ENCODE results near the gene SKAP1. TPM values are rescaled to one million over a fixed set of nuclear protein-coding genes. Genes with fewer than 3 reads are reported as not detected.

Gene SKAP1
- total RNA-seq, 3 donors from 2014 or later: 2.2 to 3.2 (median 2.4) TPM

GRCh38 chr17:48299760-48300159 lies 130.3 kb downstream of the SKAP1 start:
- no peaks in the 10 kb centered on the region for H3K4me1 ChIP-seq (ENCODE audit: low read depth)
- no peaks in the 10 kb centered on the region for H3K9me3 ChIP-seq
- intact Hi-C loops (cut with DNase I, micrococcal nuclease): no loop called here
- no peak for TF ChIP-seq CTCF (IDR thresholded peaks at IDR 0.05)
- no peak overlapping the region for H3K4me3 ChIP-seq
- ATAC-seq: no peak
- no peak for DNase-seq
- H3K36me3 ChIP-seq (ENCODE audit: low read depth): no peaks in the 10 kb centered on the region

- no peaks in the 10 kb centered on the region for H3K4me1 ChIP-seq (ENCODE audit: low read depth)
- TF ChIP-seq CTCF (IDR thresholded peaks at IDR 0.05): no peak
- ATAC-seq (peak; percentile 83), DNase-seq (peak in 2 of 3 donors; percentile 39 to 50)
- intact Hi-C loops (cut with DNase I, micrococcal nuclease): no loop called here
- no peaks in the 10 kb centered on the region for H3K36me3 ChIP-seq (ENCODE audit: low read depth)
- no peaks in the 10 kb centered on the region for H3K9me3 ChIP-seq
- H3K4me3 ChIP-seq: no peak overlapping the region
Observed at GRCh38 chr17:48297825-48298224, 132.2 kb downstream of the SKAP1 start.

DNA sequence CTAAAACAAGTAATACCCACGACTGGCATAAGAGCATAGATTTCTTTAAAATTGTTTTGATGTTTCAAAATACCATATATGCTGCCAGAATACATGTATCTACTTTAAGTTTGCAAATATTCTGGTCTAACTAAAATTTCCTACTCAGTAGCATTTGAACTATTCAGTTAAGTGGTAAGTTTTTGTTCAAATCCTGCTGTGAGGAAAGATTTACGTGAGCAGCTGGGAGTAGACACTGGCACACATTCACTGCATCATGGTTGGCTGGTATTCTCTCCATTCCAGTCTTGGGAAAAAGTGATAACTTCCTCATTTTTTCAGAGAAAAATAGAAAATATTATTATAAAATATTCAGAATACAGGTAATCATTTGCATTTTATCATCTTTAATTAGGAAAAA lies 133.6 kb downstream of the SKAP1 start:
- ATAC-seq: no peak
- DNase-seq: no peak
- Histone ChIP-seq H3K4me1 (ENCODE audit: low read depth) (no peaks in the 10 kb centered on the region), H3K4me3 (no peak overlapping the region), H3K9me3 (no peaks in the 10 kb centered on the region), H3K36me3 (ENCODE audit: low read depth) (no peaks in the 10 kb centered on the region)
- no peak for TF ChIP-seq CTCF (IDR thresholded peaks at IDR 0.05)
- intact Hi-C loops (cut with DNase I, micrococcal nuclease): no loop called here

DNA sequence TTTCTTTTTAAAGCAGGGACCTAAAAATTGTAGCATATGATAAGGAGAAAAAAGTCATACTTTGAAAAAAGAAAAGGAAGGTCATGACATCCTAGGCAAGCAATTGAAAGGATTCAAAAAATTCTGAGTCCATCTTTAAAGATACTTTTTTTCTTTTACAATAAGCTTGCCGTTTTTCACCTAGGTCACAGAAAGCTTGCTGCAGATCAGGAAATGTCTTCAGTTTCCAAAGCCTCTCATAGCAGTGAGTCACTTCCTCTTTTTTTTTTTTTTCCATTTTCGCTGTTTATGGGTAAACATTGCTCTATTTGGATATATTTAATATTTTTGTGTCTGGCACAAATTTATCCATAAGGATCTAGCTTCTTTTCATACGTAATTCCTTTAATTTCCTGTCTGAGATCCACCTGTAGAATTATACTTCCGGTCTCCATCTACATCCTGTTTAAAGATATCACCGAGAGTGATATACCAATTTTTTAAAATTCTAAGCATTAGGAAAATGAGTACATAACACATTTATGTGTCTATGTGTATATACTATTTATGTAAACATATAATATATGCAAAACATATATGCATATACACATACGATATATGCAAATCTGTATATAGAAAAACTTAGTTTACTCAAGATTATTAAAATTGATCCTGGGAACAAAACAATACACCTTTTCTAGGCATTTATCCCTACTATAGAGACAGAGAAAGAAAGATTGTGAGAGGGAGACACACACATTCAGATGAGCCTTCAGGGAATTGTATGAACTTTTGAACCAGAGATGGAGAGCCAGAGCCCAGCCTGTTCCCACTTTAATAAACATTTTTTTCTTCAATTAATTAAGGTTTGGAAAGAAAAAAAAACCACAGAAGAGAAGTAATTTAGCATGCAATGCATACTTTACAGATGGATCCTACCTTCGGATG lies 134.4 kb downstream of the SKAP1 start:
- intact Hi-C loops (cut with DNase I, micrococcal nuclease): no loop called here
- DNase-seq (no peak), ATAC-seq (peak; percentile 73)
- Histone ChIP-seq H3K9me3 (no peaks in the 10 kb centered on the region), H3K36me3 (ENCODE audit: low read depth) (no peaks in the 10 kb centered on the region), H3K4me3 (no peak overlapping the region), H3K4me1 (ENCODE audit: low read depth) (no peaks in the 10 kb centered on the region)
- no peak for TF ChIP-seq CTCF (IDR thresholded peaks at IDR 0.05)

DNA sequence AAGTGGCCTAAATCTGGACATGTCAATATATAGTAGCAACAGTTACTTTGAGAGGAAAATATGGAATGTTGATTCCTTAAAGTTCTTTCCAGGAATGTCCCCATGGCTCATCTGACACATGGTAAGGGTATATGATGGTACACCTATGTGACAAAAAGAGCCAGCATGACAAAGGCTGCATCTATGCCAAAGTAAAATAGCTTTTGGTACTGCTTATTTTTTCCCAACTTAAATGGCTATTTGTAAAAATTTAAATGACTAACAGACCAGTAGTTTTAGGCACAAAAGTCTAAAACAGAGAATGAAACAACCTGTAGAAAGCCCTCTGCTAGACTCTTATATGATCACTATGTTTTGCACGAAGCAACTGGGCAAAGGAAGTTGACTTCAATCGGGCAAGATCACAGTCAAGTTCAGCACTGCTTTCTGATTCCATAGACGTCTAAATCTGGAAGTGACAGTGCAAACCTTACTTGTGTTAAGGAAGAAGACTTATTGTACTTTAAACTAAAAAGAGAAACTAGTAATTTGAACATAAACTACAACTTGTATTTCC lies 135.1 kb downstream of the SKAP1 start:
- intact Hi-C loops (cut with DNase I, micrococcal nuclease): no loop called here
- Histone ChIP-seq H3K36me3 (ENCODE audit: low read depth) (no peaks in the 10 kb centered on the region), H3K4me1 (ENCODE audit: low read depth) (no peaks in the 10 kb centered on the region), H3K4me3 (no peak overlapping the region), H3K9me3 (no peaks in the 10 kb centered on the region)
- ATAC-seq: peak; percentile 41
- TF ChIP-seq CTCF (IDR thresholded peaks at IDR 0.05): no peak
- no peak for DNase-seq

All from mucosa of descending colon (tissue), 3 donors.